ENCODE results near the gene DNAH5.

Gene DNAH5

GRCh38 chr5:13783726-13784125 lies 160.8 kb downstream of the DNAH5 start:
- H3K27ac ChIP-seq: no peak overlapping the region
- H2AFZ ChIP-seq (ENCODE audit: low read depth): no peak overlapping the region
- H3K79me2 ChIP-seq (ENCODE audit: insufficient read depth, low read depth): no peaks in the 10 kb centered on the region
- no peaks in the 10 kb centered on the region for H3K36me3 ChIP-seq (ENCODE audit: insufficient read depth)
- no peak overlapping the region for H3K4me2 ChIP-seq
- no peak overlapping the region for H3K4me3 ChIP-seq (IDR thresholded peaks at IDR 0.05; ENCODE audit: insufficient read depth, low read depth, low read length)
- H3K9ac ChIP-seq: no peak overlapping the region
- TF ChIP-seq CTCF (conservative IDR thresholded peaks at IDR 0.05; ENCODE audit: low read depth, low read length): no peak
- no peaks in the 10 kb centered on the region for H3K27me3 ChIP-seq (ENCODE audit: insufficient read depth, low read depth)
- no peaks in the 10 kb centered on the region for H3K4me1 ChIP-seq (ENCODE audit: low read depth, poor library complexity, severe bottlenecking)
- H4K20me1 ChIP-seq (ENCODE audit: insufficient read depth): no peaks in the 10 kb centered on the region

- Histone ChIP-seq H3K27ac (no peak overlapping the region), H4K20me1 (ENCODE audit: insufficient read depth) (no peaks in the 10 kb centered on the region), H3K4me2 (no peak overlapping the region), H3K9ac (no peak overlapping the region), H3K36me3 (ENCODE audit: insufficient read depth) (no peaks in the 10 kb centered on the region), H3K79me2 (ENCODE audit: insufficient read depth, low read depth) (no peaks in the 10 kb centered on the region), H2AFZ (ENCODE audit: low read depth) (no peak overlapping the region), H3K4me1 (ENCODE audit: low read depth, poor library complexity, severe bottlenecking) (no peaks in the 10 kb centered on the region), H3K4me3 (IDR thresholded peaks at IDR 0.05; ENCODE audit: insufficient read depth, low read depth, low read length) (no peak overlapping the region), H3K27me3 (ENCODE audit: insufficient read depth, low read depth) (no peaks in the 10 kb centered on the region)
- TF ChIP-seq CTCF (conservative IDR thresholded peaks at IDR 0.05; ENCODE audit: low read depth, low read length): no peak
These were observed 164.4 kb downstream of the DNAH5 start for GRCh38 chr5:13780081-13780480.

- H3K9ac ChIP-seq: no peak overlapping the region
- no peaks in the 10 kb centered on the region for H4K20me1 ChIP-seq (ENCODE audit: insufficient read depth)
- H3K4me2 ChIP-seq: no peak overlapping the region
- H2AFZ ChIP-seq (ENCODE audit: low read depth): no peak overlapping the region
- H3K27ac ChIP-seq: no peak overlapping the region
- no peaks in the 10 kb centered on the region for H3K27me3 ChIP-seq (ENCODE audit: insufficient read depth, low read depth)
- no peak for TF ChIP-seq CTCF (conservative IDR thresholded peaks at IDR 0.05; ENCODE audit: low read depth, low read length)
- H3K4me1 ChIP-seq (ENCODE audit: low read depth, poor library complexity, severe bottlenecking): no peaks in the 10 kb centered on the region
- no peaks in the 10 kb centered on the region for H3K36me3 ChIP-seq (ENCODE audit: insufficient read depth)
- no peak overlapping the region for H3K4me3 ChIP-seq (IDR thresholded peaks at IDR 0.05; ENCODE audit: insufficient read depth, low read depth, low read length)
- H3K79me2 ChIP-seq (ENCODE audit: insufficient read depth, low read depth): no peaks in the 10 kb centered on the region
These were observed 170.8 kb downstream of the DNAH5 start for GRCh38 chr5:13773649-13774048.

- no peak overlapping the region for H3K27ac ChIP-seq
- no peak overlapping the region for H3K4me2 ChIP-seq
- H4K20me1 ChIP-seq (ENCODE audit: insufficient read depth): no peaks in the 10 kb centered on the region
- no peak overlapping the region for H2AFZ ChIP-seq (ENCODE audit: low read depth)
- H3K36me3 ChIP-seq (ENCODE audit: insufficient read depth): no peaks in the 10 kb centered on the region
- no peaks in the 10 kb centered on the region for H3K4me1 ChIP-seq (ENCODE audit: low read depth, poor library complexity, severe bottlenecking)
- TF ChIP-seq CTCF (conservative IDR thresholded peaks at IDR 0.05; ENCODE audit: low read depth, low read length): no peak
- no peak overlapping the region for H3K4me3 ChIP-seq (IDR thresholded peaks at IDR 0.05; ENCODE audit: insufficient read depth, low read depth, low read length)
- H3K79me2 ChIP-seq (ENCODE audit: insufficient read depth, low read depth): no peaks in the 10 kb centered on the region
- no peaks in the 10 kb centered on the region for H3K27me3 ChIP-seq (ENCODE audit: insufficient read depth, low read depth)
- H3K9ac ChIP-seq: no peak overlapping the region
These were observed 173.4 kb downstream of the DNAH5 start for GRCh38 chr5:13771011-13771571.
